Endothelial cell of umbilical vein (primary cell): ENCODE measurements around the gene RAB42. TPM values are rescaled to one million over a fixed set of nuclear protein-coding genes. Genes with fewer than 3 reads are reported as not detected.
A peak's percentile ranks its signal among the peaks of the same experiment; 100 is the strongest.

Source experiments
- BruUV-seq: library from RNA; stranded (reverse); fragments of 400-500 nt; replicated peaks from 2 replicates; lab custom pipeline; 2021; lab: Mats Ljungman, UMichigan
- CTCF ChIA-PET: fragments of 300-600, 350-600 bp; sonication (Branson Sonifier 250); formaldehyde crosslinking; loops from one replicate; lab custom pipeline; 2021; ENCODE audit warnings: antibody characterized with exemption, inconsistent platforms; lab: Charles Lee
- POLR2A ChIA-PET: fragments of 300-600, 350-600 bp; sonication (Branson Sonifier 250); formaldehyde crosslinking; loops from one replicate; lab custom pipeline; 2021; ENCODE audit warnings: antibody characterized with exemption, inconsistent platforms; lab: Charles Lee
- DNase-seq: peaks from one replicate; pipeline ENCODE4 v3.0.0-alpha.2; 2011; ENCODE audit warnings: low read depth, low spot score
- FAIRE-seq: peaks from 2 replicates; lab custom pipeline; 2011; peaks lifted over from hg19 to GRCh38; lab: Jason Lieb, UNC
- H2AFZ ChIP-seq: 2 replicates; pipeline ENCODE4 v1.6.0; 2012; ENCODE audit warnings: low read depth, low read length, control low read depth, inconsistent platforms
- H3K27ac ChIP-seq: 2 replicates; pipeline ENCODE4 v1.5.1; 2011; ENCODE audit warnings: low read depth, mild to moderate bottlenecking, control low read depth, low read length, moderate library complexity; ENCODE audit not compliant: insufficient read depth
- H3K27me3 ChIP-seq, 2 experiments: 2 replicates each; pipeline versions ENCODE4 v1.6.0 to v1.6.1; 2011; ENCODE audit warnings: low read length in 2 of 2, mixed read lengths in 1 of 2; ENCODE audit not compliant: control insufficient read depth in 2 of 2, insufficient read depth in 2 of 2
- H3K36me3 ChIP-seq, 2 experiments: 2 replicates in 1 of 2; 3 replicates in 1 of 2; pipeline ENCODE4 v1.5.1; 2011; ENCODE audit warnings: low read length in 2 of 2, mild to moderate bottlenecking in 1 of 2, moderate library complexity in 1 of 2; ENCODE audit not compliant: control insufficient read depth in 2 of 2, insufficient read depth in 2 of 2; ENCODE audit errors: extremely low read depth in 1 of 2
- H3K4me1 ChIP-seq: 3 replicates; pipeline ENCODE4 v1.5.1; 2011; ENCODE audit warnings: mild to moderate bottlenecking, low read length; ENCODE audit not compliant: control insufficient read depth, insufficient read depth; ENCODE audit errors: extremely low read depth
- H3K4me2 ChIP-seq: 2 replicates; pipeline ENCODE4 v1.6.1; 2011; ENCODE audit warnings: low read length, control low read depth, mixed read lengths; ENCODE audit not compliant: insufficient read depth
- H3K4me3 ChIP-seq, 3 experiments: fragments of 200-600 bp in 1 of 3; sonication (generic), shearing (Covaris generic) in 1 of 3; replicated peaks in 1 of 3; 2 replicates each; pipeline ENCODE4 v1.5.1; 2011 to 2016; ENCODE audit warnings: control low read depth in 3 of 3, low read length in 3 of 3, mild to moderate bottlenecking in 2 of 3, inconsistent platforms in 1 of 3, low read depth in 1 of 3, moderate library complexity in 1 of 3; ENCODE audit not compliant: insufficient read depth in 1 of 3
- H3K79me2 ChIP-seq: 2 replicates; pipeline ENCODE4 v1.6.0; 2012; ENCODE audit warnings: low read length, inconsistent platforms; ENCODE audit not compliant: control insufficient read depth, insufficient read depth
- H3K9ac ChIP-seq: replicated peaks from 2 replicates; pipeline ENCODE3; 2011; ENCODE audit warnings: low read length, control low read depth; ENCODE audit not compliant: insufficient read depth; ENCODE audit errors: extremely low read depth
- H3K9me1 ChIP-seq: replicated peaks from 3 replicates; pipeline ENCODE4 v1.6.0; 2011; ENCODE audit warnings: mild to moderate bottlenecking, low read length; ENCODE audit not compliant: control insufficient read depth, insufficient read depth; ENCODE audit errors: extremely low read depth
- H3K9me3 ChIP-seq: replicated peaks from 2 replicates; pipeline ENCODE4 v1.5.1; 2012; ENCODE audit warnings: low read length, inconsistent platforms; ENCODE audit not compliant: control insufficient read depth, insufficient read depth
- H4K20me1 ChIP-seq: replicated peaks from 2 replicates; pipeline ENCODE3; 2011; ENCODE audit warnings: mild to moderate bottlenecking, low read length; ENCODE audit not compliant: control insufficient read depth, insufficient read depth; ENCODE audit errors: extremely low read depth
- EZH2 ChIP-seq: IDR thresholded peaks from 2 replicates; pipeline ENCODE4 v1.6.1; 2012; ENCODE audit warnings: borderline replicate concordance, low read depth, mild to moderate bottlenecking, moderate library complexity, low read length, inconsistent platforms; ENCODE audit not compliant: severe bottlenecking
- FOS ChIP-seq: IDR thresholded peaks from 2 replicates; pipeline ENCODE4 v1.6.1; 2011; ENCODE audit warnings: mild to moderate bottlenecking, low read length, moderate library complexity, borderline replicate concordance; ENCODE audit not compliant: insufficient read depth
- JUN ChIP-seq: IDR thresholded peaks from 2 replicates; pipeline ENCODE4 v1.6.1; 2011; ENCODE audit warnings: borderline replicate concordance, low read depth; ENCODE audit not compliant: insufficient read length, insufficient read depth
- POLR2A ChIP-seq: IDR thresholded peaks from 2 replicates; pipeline ENCODE4 v1.6.1; 2012; ENCODE audit warnings: low read depth, mild to moderate bottlenecking, control low read depth, low read length
- POLR2AphosphoS5 ChIP-seq: IDR thresholded peaks from 2 replicates; pipeline ENCODE4 v1.6.1; 2012; ENCODE audit warnings: low read depth, mild to moderate bottlenecking, control low read depth, low read length, moderate library complexity; ENCODE audit not compliant: insufficient read depth
- dilution Hi-C: fragments of 300-500 bp; cut with MboI; formaldehyde crosslinking; loops from one replicate; pipeline ENCODE4 v1.15.0; 2019; ENCODE audit warnings: low sequenced_read_pairs; ENCODE audit not compliant: extremely low pct_ligation_motif_present
- intact Hi-C: fragments of 100-400 bp; cut with micrococcal nuclease; formaldehyde crosslinking; loops from one replicate; pipeline ENCODE4 v1.10.0; 2022
- polyA plus RNA-seq, 4 experiments: library from polyadenylated mRNA; depleted of rRNA in 3 of 4; stranded (reverse) in 3 of 4; unstranded in 1 of 4; fragments of >200 nt; gene quantifications; 2 replicates each; pipeline versions ENCODE4 v1.2.1 to v1.2.3, GENCODE V29; 2011 to 2012; ENCODE audit warnings: missing spikeins in 1 of 4
- total RNA-seq: library from RNA; stranded (reverse); gene quantifications from 2 replicates; pipeline ENCODE4 v1.2.3, GENCODE V29; 2021
- TF ChIP-seq, protein P1 (sequence below), 2 donors: IDR thresholded peaks; 1 replicate in 1 of 2; 2 replicates in 1 of 2; pipeline ENCODE4 v1.5.1; 2011; ENCODE audit warnings: low read length in 2 of 2, mild to moderate bottlenecking in 2 of 2, moderate library complexity in 2 of 2, control low read depth in 1 of 2, inconsistent platforms in 1 of 2, low read depth in 1 of 2; ENCODE audit not compliant: insufficient read depth in 1 of 2; ENCODE audit errors: extremely low read depth in 1 of 2

RAB42 gene
- total and polyA plus RNA-seq, 2 donors (not counting 3 experiments of a cell fraction or from before 2014, with no cell fraction given): 1.2 to 1.8 TPM

DNA sequence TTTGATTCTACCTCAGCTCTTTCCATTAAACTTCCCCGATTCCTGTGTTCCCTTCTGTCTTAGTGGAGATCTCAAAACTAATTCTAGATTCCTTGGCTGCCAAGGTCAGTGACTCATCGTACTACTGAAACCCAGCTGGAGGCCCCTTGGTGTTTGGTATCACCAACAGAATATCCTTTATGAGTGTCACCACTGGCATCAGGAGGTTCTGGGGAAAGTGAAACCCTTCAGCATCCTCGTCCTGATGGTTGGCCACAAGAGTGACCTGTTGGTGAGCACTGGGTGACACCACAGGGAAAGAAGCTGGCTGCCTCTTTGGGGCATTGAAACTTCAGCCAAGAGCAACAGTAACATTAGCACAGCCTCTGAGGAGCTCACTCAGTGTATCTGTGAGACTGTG lies 9.6 kb downstream of the RAB42 start:
- CTCF ChIA-PET: interaction anchor here (0.8 to 6.1 kb wide), 16 partner anchors 9 to 353 kb away, joined by 3 to 192 read pairs (median 10); partner anchors contain the start of genes RAB42 and TRNAU1AP
- Histone ChIP-seq H3K36me3 (peaks cover 0 to 2% of the 10 kb centered on the region in 2 experiments), H2AFZ (no peak overlapping the region), H3K9ac (no peak overlapping the region), H3K9me1 (no peaks in the 10 kb centered on the region), H3K4me3 (no peak overlapping the region), H3K79me2 (no peaks in the 10 kb centered on the region), H3K4me2 (no peak overlapping the region), H3K27ac (peak overlapping the region; percentile 2), H3K4me1 (peaks cover 8% of the 10 kb centered on the region), H3K27me3 (no peaks in the 10 kb centered on the region), H3K9me3 (no peaks in the 10 kb centered on the region), H4K20me1 (no peaks in the 10 kb centered on the region)
- DNase-seq: peak; percentile 39
- dilution Hi-C loops (loop anchor here (25.0 kb wide), 1 partner anchor 339 kb away; the partner anchor contains the start of gene SESN2), intact Hi-C loops (loop anchor here (1.0 to 2.0 kb wide), 3 partner anchors 49 to 275 kb away; partner anchors contain the start of gene TRNAU1AP)
- peak; percentile 89 for FAIRE-seq
- BruUV-seq: no TSS peak
- POLR2A ChIA-PET: interaction anchor here (0.8 to 1.3 kb wide), 2 partner anchors 20 to 21 kb away, joined by 4 to 6 read pairs; no protein-coding TSS in a partner anchor
- TF ChIP-seq FOS (peak; percentile 60), POLR2A (no peak), POLR2AphosphoS5 (no peak), EZH2 (no peak), JUN (peak; percentile 56)
- TF ChIP-seq, protein P1, sequence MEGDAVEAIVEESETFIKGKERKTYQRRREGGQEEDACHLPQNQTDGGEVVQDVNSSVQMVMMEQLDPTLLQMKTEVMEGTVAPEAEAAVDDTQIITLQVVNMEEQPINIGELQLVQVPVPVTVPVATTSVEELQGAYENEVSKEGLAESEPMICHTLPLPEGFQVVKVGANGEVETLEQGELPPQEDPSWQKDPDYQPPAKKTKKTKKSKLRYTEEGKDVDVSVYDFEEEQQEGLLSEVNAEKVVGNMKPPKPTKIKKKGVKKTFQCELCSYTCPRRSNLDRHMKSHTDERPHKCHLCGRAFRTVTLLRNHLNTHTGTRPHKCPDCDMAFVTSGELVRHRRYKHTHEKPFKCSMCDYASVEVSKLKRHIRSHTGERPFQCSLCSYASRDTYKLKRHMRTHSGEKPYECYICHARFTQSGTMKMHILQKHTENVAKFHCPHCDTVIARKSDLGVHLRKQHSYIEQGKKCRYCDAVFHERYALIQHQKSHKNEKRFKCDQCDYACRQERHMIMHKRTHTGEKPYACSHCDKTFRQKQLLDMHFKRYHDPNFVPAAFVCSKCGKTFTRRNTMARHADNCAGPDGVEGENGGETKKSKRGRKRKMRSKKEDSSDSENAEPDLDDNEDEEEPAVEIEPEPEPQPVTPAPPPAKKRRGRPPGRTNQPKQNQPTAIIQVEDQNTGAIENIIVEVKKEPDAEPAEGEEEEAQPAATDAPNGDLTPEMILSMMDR (IDR thresholded peaks at IDR 0.05; ENCODE audit: extremely low read depth in 1 of 2, insufficient read depth in 1 of 2, low read depth in 1 of 2, low read length in 2 of 2): no peak
